Measurements from ENCODE around the gene ZFP36L1.

The ZFP36L1 gene

GRCh38 chr14:68815298-68816182, 22.7 kb upstream of the ZFP36L1 start:
- no peak for DNase-seq

GRCh38 chr14:68814539-68815297, 21.9 kb upstream of the ZFP36L1 start:
- peak; percentile 57 for DNase-seq

DNA sequence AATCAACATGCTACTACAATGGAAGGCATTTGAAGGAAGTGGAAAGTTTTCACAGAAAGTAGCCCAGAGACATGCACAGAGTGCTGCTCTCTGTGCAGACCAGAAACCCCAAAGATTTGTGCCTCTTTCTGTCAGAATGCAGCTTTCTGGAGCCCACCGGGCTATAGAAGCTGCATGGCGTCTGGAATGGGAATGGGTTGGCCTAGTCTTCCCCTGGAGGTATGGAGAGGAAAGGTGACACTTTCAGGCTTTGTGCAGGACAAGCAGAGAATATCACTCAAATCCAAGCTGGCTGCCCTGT, 21.3 kb upstream of the ZFP36L1 start:
- no peak for DNase-seq

DNA sequence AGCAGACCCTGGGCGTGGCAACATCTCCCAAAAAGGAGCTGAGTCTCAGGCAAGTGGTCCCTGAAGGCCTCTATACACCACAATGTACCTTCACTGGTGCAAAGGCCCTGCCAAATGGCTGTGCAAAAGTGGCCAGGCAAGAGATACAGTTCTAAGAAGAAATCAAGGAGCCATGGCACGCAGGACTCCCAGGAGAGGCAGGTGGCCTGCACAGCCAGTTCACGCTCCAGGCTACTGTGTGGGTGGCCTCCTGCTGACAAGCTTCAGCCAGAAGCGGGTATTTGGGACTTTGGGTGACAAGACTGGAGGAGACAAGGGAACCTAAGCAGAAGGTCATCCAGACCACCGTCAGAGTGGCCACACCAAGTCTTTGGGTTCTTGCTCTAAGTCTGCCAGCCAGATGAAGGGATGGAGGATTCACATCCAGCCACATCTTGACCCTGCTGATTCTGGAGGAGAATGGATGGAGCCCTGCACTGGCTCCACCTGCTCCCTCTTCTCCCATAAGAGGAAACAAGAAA, 20.5 kb upstream of the ZFP36L1 start:
- DNase-seq, result no peak

GRCh38 chr14:68811171-68811570, 18.3 kb upstream of the ZFP36L1 start:
- DNase-seq, result no peak

DNA sequence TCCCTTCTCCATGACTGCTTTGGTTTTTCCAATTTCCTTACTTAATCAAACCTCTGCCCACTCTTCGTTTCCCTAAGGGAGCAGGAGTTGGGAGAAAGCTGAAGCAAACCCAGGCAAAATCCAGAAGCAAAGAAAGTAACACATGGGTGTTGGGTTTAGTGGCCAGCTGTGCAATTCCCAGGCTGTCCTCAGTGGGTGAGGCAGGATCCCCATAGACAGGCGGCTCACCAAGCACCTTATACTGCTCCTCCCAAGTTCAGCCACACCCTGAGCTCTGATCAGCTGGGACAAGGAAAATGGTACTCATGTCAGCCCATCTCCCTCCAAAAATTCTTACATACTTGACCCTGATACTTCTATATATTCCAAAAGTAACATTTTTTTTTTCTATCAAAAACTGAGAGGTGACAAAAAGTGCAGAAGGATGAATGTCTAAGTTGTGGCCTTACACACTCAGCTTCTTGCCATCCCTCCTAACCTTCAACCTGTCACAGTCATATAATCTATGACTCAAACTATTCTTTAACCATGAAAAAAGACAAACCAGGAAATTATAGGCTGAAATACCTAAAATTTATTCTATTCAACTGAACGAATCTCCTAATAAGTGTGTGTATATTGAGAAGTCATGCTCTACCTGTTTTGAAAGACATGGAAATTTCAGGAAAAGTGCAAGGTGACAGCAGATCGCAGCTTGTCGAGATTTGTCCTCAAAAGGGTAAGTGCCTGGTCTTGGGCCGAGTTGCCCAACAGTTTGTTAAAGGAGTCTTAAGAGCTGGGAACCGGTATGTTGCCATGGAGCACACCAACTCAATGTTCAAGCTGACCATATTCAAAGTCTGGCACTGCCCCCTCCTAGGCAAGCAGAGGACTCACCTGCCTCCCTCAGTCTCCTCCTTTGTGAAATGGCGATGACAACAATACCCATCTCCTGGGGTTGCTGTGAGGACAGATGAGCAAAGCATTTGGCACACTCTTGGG, 17.6 kb upstream of the ZFP36L1 start:
- no peak for DNase-seq

- no peak for DNase-seq
Measured at GRCh38 chr14:68809524-68809923, 16.7 kb upstream of the ZFP36L1 start.

- no peak for DNase-seq
Measured at GRCh38 chr14:68808696-68809480, 16.0 kb upstream of the ZFP36L1 start.

DNA sequence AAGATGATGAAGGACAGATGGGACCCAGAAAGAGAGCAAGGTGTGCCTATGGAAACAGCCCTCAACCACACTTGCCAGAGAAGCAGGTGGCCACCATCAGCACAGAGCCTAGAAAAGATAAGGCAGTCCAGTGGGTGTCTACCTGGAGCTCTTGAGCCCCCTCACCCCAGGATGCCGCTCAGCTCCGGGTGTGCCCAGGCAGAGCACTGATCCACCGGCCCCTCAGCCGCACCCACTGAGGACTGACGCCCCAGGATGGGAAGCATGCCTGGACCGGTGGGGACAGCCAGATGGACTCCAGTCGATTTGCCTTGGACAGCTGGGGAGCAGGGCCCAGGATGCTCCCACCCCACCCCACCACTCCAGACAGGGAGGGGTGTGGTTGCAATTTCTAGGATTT, 15.1 kb upstream of the ZFP36L1 start:
- DNase-seq, result no peak

DNA sequence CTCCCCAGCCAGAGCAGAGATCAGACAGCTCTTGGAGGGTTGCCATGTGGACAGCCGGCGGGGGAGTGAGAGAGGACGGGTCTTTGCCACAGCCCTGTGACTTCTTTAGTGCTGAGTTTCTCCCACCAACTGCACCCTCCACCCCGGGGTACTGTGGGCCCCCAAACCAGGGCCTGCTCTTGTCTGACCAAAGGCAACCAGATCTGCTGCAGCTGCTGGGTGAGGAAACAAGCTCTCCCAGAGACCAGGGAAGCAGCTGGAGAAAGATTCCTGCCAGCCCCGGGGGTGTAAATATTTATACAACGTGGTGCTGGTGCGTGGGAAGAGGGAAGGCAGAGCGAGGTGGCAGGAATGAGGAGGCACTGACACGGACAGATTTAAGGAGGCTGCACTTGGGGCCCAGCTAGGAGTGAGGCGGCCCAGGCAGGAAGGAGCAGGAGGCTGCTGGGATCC, 14.3 kb upstream of the ZFP36L1 start:
- peak; percentile 73 for DNase-seq

- DNase-seq, result no peak
Measured at GRCh38 chr14:68806526-68807147, 13.8 kb upstream of the ZFP36L1 start.

DNA sequence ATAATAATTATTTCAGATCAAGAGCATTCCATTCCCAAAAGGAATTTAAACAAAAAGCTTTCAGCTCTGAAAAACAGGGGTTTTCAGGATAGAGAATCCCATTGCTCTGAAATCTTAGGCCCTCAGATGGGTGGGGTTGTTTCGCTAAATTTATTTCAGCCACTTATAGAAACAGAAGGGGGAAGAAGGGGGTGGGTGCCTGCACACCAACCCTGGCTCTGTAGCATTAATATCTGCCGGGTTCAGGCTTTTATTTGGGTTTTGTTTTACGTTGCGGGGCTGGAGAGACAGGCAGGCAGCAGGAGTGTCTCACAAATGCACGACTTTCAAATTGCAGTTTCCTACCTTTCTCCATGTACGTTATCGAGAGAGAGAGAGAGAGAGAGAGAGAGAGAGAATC, 12.5 kb upstream of the ZFP36L1 start:
- DNase-seq, result no peak

DNA sequence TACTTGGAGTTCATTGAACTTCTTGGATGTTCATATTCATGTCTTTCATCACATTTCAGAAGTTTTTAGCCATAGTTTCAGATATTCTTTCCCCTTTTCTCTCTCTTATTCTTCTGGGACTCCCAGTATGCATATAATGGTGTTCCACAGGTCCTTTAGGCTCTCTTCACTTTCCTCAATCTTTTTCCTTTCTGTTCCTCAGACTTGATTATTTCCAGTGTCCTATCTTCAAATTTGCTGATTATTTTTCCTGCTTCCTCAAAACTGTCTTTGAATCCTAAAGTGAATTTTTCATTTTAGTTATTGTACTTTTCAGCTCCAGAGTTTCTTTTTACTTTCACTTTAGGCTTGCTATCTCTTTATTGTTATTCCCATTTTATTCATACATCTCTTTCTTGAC, 8.8 kb upstream of the ZFP36L1 start:
- DNase-seq, result no peak

DNA sequence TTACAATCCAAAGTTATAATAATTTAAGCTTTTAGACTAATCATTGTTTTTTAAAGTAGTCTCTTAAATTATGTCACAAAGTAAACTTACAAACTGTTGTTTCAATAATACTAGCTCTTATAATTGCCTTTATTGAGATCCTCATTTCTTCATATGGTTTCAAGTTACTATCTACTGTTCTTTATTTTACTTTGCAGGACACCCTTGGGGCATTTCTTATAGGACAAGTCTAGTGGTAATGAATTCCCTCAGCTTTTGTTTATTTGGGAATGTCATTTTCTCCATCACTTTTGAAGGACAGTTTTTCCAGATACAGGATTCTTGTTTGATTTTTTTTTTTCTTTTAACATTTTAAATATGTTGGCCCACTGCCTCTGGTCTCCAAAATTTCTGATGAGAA, 8.1 kb upstream of the ZFP36L1 start:
- DNase-seq, result no peak

DNA sequence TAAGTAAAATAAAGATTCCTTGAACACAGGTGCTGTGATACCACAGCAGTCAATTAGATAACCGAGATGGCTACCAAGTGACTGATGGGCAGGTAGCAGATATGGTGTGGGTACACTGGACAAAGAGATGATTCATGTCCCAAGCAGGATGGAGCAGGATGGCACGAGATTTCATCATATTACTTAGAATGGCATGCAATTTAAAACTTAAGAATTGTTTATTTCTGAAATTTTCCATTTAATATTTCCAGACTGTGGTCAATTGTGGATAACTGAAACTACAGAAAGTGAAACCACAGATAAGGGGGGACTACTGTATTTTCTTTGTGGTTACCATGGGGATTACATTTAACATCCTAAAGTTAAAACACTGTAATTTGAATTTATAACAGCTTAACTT, 7.5 kb upstream of the ZFP36L1 start:
- no peak for DNase-seq

DNA sequence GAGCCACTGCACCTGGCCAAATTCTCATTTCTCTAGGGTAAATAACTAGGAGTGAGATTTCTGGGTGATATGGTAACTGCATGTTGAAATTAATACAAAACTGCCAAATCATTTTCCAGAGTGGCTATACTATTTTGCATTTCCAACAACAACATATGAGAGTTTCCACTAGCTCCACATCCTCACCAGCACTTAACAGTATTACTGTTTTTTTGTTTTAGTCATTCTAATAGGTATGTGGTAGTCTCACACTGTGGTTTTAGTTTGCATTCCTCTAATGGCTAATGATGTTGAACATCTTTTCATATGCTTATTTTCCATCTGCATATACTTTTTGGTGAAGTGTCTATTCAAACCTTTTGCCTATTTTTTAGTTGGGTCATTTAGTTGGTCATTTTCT, 5.8 kb upstream of the ZFP36L1 start:
- no peak for DNase-seq

DNA sequence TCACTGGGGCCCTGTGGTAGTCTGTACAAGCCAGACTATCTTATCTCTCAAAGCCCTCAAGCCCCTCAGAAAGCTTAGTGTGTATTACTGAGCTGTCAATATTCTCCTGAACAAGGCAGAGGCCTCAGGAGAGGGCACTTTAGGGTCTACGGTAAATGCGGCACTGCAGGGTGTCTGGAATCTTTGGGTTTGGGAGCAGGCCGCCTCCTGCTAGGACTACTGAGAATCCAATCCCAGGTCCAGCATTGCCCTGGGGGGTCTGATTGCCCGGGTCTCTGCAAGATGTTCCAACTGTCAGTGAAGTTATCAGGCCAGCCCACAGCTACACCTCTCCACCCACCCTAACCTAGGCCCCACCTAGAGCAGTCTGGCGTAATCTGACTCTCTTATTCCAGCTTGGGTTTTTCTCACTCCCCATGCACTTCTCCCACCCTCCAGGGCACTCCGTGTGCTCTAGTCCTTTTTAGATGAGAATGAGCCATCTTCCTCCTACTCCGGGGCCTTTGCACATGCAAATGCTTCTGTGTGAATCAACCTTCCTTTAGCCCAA, 4.3 kb upstream of the ZFP36L1 start:
- DNase-seq, result no peak

DNA sequence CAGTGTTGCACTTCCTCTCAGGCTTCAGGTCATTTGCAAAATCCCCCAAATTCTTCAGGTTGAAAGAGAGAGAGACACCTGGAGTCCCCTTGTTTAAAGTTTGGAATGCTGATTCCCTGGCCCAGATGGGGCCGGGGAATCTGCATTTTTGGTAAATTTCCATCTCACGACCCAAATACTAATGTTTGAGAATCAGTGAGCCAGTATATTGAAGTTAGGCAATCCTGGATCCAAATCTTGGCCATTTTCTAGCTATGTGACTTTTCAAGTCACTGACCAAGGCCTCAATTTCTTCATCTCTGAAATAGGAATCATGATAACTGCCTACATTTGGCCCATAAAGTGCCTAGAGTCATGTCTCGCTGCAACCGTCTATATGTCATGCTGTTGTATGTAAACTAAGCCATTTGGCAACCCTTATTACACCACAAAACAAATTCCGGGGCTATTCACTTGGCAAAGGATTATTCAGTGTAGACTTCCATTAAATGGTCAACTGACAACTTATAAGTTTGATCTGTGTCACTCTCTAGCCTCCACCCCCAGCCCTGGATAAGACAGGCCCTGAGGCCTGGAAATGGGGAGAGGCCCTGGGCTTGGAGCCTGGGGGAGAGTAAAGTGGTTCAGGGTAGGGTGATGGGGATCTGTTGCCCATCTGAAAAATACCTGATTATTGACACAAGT, 3.7 kb upstream of the ZFP36L1 start:
- no peak for DNase-seq

DNA sequence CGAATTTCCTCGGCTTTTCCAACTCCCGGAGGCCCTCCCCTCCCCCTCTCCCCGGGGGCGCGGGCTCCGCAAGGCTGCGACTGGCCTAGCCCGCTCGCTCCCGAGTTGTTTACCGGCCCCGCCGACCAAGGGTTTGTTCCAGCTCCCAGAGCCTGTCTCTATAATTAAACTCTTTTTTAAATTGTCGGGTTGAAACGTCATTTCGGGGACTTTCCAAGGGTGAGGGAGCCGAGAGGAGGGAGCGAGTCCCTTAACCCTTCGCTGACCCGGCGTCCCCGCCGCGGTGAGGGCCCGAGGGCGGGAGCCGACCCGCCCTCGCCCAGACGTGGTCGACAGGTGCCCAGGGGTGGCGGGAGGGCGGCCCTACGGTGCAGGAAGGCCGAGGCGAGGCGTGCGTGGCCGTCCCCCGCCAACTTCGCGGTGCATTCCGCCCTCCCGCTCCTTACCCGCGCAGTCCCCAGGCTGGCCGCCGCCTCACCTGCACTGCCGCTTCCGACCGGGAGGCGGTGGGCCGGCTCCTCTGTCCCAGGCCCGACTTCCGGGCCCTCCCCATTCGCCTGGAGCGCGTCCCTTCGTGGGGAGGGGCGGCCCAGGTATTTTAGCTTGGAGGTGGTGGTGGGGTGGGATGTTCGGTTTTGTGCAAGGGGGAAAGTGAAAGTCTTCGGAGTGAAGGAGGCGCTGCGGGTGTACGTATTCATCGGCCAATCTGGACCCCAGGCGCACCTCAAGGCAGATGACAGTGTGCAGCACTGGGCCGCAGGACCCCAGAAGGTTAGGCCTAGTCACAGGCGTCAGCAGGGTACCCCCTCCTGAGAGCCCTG, 2.9 kb upstream of the ZFP36L1 start:
- no peak for DNase-seq

Measured in GDM1 (cell line).